NCI-H128 (cell line): ENCODE data around the gene NCOR1.

Experiments used
- DNase-seq: peaks from one replicate; lab custom pipeline; 2025; ENCODE audit not compliant: unreplicated experiment; lab: John Stamatoyannopoulos, UW

Gene NCOR1

DNA sequence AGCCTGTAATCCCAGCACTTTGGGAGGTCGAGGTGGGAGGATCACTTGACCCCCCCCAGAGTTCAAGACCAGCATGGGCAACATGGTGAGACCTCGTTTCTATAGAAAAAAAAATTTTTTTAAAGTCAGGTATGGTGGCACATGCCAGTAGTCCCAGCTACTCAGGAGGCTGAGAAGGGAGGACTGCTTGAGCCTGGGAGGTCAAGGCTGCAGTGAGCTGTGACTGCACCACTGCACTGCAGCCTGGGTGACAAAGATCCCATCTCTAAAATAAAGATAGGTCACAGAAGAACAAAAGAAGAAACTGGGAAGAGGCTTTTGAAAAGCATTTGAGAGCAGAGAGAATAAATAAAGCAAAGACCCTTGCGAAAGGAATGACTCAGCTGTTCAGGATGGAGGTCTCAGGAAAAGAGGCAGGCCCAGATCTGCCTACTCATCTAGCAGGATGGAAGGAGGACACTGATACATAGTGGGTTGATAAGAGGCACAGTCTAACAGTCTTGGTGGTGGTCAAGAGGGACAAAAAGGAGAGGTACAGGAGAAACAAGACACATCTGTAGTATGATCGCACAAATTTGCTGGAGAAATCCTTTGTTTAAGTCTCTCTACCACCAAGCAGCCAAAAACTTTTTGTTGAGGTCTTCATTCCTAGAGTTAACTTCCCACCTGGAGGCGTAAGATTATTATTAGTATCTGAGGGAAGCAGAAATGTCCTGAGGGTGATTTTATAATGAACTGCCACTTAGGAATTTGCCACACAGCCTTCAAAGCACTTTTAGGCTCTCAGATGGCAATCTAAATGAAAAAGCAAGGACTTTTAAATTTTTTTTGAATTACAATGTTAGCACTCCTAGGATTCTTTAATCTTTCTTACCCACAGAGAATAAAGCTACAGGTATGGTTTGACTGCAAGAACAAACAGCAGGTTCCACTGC is 233.4 kb downstream of the NCOR1 start:
- no peak for DNase-seq

DNA sequence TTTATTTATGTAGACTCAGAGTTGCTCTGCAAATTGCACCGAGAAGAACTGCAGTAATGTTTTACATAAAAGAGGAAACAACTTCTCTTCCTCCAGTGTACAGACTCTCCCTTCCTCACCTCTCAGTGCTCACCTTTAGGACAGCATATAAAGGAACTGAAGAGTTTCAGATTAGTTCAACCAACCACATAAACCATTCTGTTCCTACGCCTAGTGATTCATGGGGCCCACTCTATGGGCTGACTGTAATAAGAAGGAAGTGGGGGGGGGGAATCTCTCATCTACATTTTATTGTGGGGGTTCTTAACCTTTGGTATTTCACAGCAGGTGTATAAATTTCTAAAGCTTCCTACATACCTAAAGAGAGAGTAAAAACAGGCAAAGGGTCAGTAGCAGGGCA is 234.1 kb downstream of the NCOR1 start:
- DNase-seq, result no peak
